ENCODE measurements around the gene TACC2. TPM values are rescaled to one million over a fixed set of nuclear protein-coding genes. Genes with fewer than 3 reads are reported as not detected.

Gene TACC2
- total and polyA plus RNA-seq, 4 donors: 43.3 to 309 (median 127) TPM

DNA sequence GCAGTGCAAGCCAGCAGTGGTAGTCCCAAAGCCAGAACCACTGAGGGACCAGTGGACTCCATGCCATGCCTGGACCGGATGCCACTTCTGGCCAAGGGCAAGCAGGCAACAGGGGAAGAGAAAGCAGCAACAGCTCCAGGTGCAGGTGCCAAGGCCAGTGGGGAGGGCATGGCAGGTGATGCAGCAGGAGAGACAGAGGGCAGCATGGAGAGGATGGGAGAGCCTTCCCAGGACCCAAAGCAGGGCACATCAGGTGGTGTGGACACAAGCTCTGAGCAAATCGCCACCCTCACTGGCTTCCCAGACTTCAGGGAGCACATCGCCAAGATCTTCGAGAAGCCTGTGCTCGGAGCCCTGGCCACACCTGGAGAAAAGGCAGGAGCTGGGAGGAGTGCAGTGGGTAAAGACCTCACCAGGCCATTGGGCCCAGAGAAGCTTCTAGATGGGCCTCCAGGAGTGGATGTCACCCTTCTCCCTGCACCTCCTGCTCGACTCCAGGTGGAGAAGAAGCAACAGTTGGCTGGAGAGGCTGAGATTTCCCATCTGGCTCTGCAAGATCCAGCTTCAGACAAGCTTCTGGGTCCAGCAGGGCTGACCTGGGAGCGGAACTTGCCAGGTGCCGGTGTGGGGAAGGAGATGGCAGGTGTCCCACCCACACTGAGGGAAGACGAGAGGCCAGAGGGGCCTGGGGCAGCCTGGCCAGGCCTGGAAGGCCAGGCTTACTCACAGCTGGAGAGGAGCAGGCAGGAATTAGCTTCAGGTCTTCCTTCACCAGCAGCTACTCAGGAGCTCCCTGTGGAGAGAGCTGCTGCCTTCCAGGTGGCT, 97.7 kb downstream of the TACC2 start:
- Histone ChIP-seq H3K9me3 (ENCODE audit: control insufficient read depth in 4 of 4, insufficient read depth in 3 of 4, low read length in 3 of 4) (no peaks in the 10 kb centered on the region), H3K4me3 (no peak overlapping the region), H3K27me3 (ENCODE audit: control insufficient read depth in 3 of 3, insufficient read depth in 3 of 3, low read length in 2 of 3) (no peaks in the 10 kb centered on the region), H3K27ac (ENCODE audit: low read depth in 1 of 2, low read length in 1 of 2) (no peak overlapping the region), H3K9ac (ENCODE audit: insufficient read depth in 1 of 2, low read length in 2 of 2) (no peak overlapping the region), H3K4me1 (ENCODE audit: control insufficient read depth in 5 of 5, insufficient read depth in 5 of 5, low read length in 5 of 5) (no peaks in the 10 kb centered on the region), H3K36me3 (ENCODE audit: control insufficient read depth in 4 of 4, insufficient read depth in 4 of 4, low read length in 4 of 4) (no peaks in the 10 kb centered on the region)
- no peak for DNase-seq
- 90 to 91% methylated on average over 9 of the region's 9 CpGs for WGBS, 2 donors
- TF ChIP-seq, protein P1, sequence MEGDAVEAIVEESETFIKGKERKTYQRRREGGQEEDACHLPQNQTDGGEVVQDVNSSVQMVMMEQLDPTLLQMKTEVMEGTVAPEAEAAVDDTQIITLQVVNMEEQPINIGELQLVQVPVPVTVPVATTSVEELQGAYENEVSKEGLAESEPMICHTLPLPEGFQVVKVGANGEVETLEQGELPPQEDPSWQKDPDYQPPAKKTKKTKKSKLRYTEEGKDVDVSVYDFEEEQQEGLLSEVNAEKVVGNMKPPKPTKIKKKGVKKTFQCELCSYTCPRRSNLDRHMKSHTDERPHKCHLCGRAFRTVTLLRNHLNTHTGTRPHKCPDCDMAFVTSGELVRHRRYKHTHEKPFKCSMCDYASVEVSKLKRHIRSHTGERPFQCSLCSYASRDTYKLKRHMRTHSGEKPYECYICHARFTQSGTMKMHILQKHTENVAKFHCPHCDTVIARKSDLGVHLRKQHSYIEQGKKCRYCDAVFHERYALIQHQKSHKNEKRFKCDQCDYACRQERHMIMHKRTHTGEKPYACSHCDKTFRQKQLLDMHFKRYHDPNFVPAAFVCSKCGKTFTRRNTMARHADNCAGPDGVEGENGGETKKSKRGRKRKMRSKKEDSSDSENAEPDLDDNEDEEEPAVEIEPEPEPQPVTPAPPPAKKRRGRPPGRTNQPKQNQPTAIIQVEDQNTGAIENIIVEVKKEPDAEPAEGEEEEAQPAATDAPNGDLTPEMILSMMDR (IDR thresholded peaks at IDR 0.05; ENCODE audit: control extremely low read depth, extremely low read depth): no peak
- no peak for ATAC-seq (ENCODE audit: insufficient read depth, low FRiP score)

DNA sequence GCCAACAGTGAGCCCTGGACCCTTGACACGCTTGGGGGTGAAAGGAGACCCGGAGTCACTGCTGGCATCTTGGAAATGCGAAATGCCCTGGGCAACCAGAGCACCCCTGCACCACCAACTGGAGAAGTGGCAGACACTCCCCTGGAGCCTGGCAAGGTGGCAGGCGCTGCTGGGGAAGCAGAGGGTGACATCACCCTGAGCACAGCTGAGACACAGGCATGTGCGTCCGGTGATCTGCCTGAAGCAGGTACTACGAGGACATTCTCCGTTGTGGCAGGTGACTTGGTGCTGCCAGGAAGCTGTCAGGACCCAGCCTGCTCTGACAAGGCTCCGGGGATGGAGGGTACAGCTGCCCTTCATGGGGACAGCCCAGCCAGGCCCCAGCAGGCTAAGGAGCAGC, 98.5 kb downstream of the TACC2 start:
- Histone ChIP-seq H3K27ac (ENCODE audit: low read depth in 1 of 2, low read length in 1 of 2) (no peak overlapping the region), H3K4me1 (ENCODE audit: control insufficient read depth in 5 of 5, insufficient read depth in 5 of 5, low read length in 5 of 5) (no peaks in the 10 kb centered on the region), H3K4me3 (no peak overlapping the region), H3K9me3 (ENCODE audit: control insufficient read depth in 4 of 4, insufficient read depth in 3 of 4, low read length in 3 of 4) (no peaks in the 10 kb centered on the region), H3K36me3 (ENCODE audit: control insufficient read depth in 4 of 4, insufficient read depth in 4 of 4, low read length in 4 of 4) (no peaks in the 10 kb centered on the region), H3K27me3 (ENCODE audit: control insufficient read depth in 3 of 3, insufficient read depth in 3 of 3, low read length in 2 of 3) (no peaks in the 10 kb centered on the region), H3K9ac (ENCODE audit: insufficient read depth in 1 of 2, low read length in 2 of 2) (no peak overlapping the region)
- DNase-seq: no peak
- ATAC-seq (ENCODE audit: insufficient read depth, low FRiP score): no peak
- 90% methylated on average over 9 of the region's 9 CpGs for WGBS, 2 donors
- TF ChIP-seq, protein P1 (IDR thresholded peaks at IDR 0.05; ENCODE audit: control extremely low read depth, extremely low read depth): no peak

DNA sequence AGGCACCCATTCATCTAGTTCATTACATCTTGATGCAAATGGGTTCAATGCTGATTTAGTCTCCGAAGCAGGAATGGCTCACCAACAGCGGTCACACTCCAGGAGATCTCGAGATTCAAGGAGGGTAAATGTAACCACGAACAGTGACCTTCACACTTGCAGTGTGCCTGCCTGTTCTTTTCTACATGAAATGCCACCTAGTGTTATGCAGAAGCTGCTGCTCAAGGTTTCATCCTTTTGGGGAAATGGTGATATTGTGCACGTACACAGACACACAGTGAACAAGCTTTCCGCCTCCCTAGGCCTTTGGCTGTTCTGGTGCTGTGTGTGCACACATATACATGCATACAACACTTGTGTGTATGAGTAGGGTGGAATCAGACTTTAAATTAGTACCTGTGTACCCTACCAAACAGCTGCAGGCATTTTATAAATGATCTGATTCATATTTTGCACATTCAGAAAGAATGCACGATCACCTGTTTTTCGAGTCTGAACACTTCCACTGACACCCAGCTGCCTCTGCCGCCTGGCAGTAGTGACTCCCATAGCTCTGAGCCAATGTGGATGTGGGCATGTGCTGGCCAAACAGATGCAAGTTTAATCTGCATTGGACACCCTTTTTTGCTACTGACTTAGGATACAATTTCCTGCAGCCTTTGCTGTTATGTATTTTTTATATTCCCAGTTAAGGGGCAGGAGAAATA, 100.5 kb downstream of the TACC2 start:
- Histone ChIP-seq H3K36me3 (ENCODE audit: control insufficient read depth in 4 of 4, insufficient read depth in 4 of 4, low read length in 4 of 4) (no peaks in the 10 kb centered on the region), H3K27ac (ENCODE audit: low read depth in 1 of 2, low read length in 1 of 2) (no peak overlapping the region), H3K9me3 (ENCODE audit: control insufficient read depth in 4 of 4, insufficient read depth in 3 of 4, low read length in 3 of 4) (no peaks in the 10 kb centered on the region), H3K4me3 (no peak overlapping the region), H3K4me1 (ENCODE audit: control insufficient read depth in 5 of 5, insufficient read depth in 5 of 5, low read length in 5 of 5) (no peaks in the 10 kb centered on the region), H3K9ac (ENCODE audit: insufficient read depth in 1 of 2, low read length in 2 of 2) (no peak overlapping the region), H3K27me3 (ENCODE audit: control insufficient read depth in 3 of 3, insufficient read depth in 3 of 3, low read length in 2 of 3) (no peaks in the 10 kb centered on the region)
- TF ChIP-seq, protein P1 (IDR thresholded peaks at IDR 0.05; ENCODE audit: control extremely low read depth, extremely low read depth): no peak
- ATAC-seq (ENCODE audit: insufficient read depth, low FRiP score) (no peak), DNase-seq (no peak)
- 77 to 81% methylated on average over 9 of the region's 9 CpGs for WGBS, 2 donors

Measured in lung (tissue), 12 donors.